ENCODE measurements around the gene CXCR1.
"Not testable (repeated sequence)": the region's sequence is repeated elsewhere in the genome, so short reads cannot be mapped to it uniquely, and the experiment has no call there.

Gene CXCR1

GRCh38 chr2:218161644-218162043 lies 5.1 kb downstream of the CXCR1 start:
- DNase-seq (ENCODE audit: low read depth), result no peak

- no peak for DNase-seq (ENCODE audit: low read depth)
Observed at GRCh38 chr2:218155953-218156479, 10.7 kb downstream of the CXCR1 start.

GRCh38 chr2:218152777-218153176 lies 14.0 kb downstream of the CXCR1 start:
- DNase-seq (ENCODE audit: low read depth), result no peak

- no peak for DNase-seq (ENCODE audit: low read depth)
Observed at GRCh38 chr2:218152172-218152571, 14.6 kb downstream of the CXCR1 start.

DNA sequence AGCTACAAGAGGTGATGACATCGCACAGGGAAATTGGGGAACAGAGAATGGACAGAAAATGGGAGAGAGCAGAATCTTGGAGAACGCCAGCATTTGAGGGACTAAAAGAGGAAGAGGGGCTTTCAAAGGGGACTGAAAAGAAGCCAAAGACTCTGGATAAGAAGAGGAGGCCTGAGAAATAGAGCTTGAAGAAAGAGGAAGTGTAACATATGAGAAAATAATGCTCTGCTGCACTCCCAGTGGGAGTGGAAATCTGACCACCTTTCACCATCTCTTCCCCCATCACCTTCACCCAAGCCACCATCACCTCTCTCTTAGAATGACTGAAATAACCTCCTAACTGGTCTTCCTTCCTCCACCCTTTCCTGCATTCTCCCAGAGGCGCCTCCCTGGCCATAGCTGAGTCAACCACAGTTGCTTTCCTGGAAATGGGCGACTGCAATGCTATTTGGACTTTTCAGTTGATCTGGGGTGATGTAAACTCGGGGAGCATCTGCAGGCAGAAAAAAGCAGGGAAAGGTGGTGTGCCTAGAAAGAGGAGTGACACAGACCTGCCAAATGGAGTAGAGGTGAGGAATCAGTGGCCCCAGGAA lies 16.8 kb downstream of the CXCR1 start:
- DNase-seq (ENCODE audit: low read depth), result no peak

DNA sequence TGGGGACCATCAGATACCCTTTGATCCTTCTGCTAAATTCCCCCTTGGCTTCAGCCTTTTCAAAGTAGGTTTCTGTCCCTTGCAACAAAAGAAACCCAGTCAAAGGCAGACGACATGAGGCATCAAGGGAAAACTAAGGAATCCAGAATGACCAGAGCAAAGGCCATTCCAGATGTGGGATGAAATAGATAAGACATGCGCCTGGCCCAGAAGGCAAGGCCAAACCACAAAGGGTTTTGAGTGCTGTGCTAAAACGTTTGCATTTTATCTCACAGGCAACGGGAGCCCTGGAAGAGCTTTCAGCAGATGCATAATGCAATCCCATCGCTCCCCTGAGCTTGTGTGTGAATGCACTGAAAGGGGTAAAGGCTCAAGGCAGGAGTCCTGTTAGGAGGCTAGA lies 17.7 kb downstream of the CXCR1 start:
- no peak for DNase-seq (ENCODE audit: low read depth)

GRCh38 chr2:218146056-218146455 lies 20.7 kb downstream of the CXCR1 start:
- no peak for DNase-seq (ENCODE audit: low read depth)

- no peak for DNase-seq (ENCODE audit: low read depth)
Observed at GRCh38 chr2:218145124-218145523, 21.6 kb downstream of the CXCR1 start.

GRCh38 chr2:218138047-218138446 lies 28.7 kb downstream of the CXCR1 start:
- DNase-seq (ENCODE audit: low read depth), result no peak

DNA sequence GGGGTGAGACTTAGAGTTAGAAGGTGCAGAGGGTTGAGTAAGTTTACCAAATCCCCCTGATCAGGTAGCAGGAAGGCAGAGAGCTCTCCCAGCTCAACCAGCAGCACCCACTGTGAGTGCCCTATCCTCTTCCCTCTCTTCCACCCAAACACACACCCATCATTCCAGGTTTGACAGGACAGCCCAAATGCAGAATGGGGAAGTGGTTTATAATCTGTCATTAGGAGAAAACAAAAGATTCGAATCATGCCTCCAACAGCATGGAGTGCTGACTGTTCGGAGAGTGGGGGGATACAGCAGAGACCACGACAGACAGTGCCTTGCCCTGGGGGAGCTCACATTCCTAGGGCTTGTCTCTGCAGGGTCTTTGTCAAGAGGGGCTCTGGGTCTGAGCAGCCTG lies 29.2 kb downstream of the CXCR1 start:
- no peak for DNase-seq (ENCODE audit: low read depth)

GRCh38 chr2:218130822-218131221 lies 35.9 kb downstream of the CXCR1 start:
- DNase-seq (ENCODE audit: low read depth), result no peak

DNA sequence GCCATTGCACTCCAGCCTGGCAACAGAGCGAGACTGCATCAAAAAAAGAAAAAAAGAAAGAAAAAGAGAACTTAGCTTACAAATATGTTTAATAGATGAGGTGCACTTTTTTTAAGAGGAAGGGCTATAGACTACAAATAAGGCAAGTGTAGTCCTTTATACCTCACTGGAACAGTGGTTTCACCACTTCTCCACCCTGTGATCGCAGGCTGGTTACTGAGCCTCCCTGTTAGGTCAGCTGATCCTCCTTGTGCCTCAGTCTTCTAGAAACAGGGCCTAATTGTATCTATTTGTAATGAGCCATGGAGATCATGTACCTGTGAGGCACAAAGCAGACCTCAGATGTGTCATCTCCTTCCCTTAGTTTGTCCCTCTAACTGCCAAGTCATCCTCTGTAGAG lies 36.4 kb downstream of the CXCR1 start:
- DNase-seq (ENCODE audit: low read depth), result no peak

DNA sequence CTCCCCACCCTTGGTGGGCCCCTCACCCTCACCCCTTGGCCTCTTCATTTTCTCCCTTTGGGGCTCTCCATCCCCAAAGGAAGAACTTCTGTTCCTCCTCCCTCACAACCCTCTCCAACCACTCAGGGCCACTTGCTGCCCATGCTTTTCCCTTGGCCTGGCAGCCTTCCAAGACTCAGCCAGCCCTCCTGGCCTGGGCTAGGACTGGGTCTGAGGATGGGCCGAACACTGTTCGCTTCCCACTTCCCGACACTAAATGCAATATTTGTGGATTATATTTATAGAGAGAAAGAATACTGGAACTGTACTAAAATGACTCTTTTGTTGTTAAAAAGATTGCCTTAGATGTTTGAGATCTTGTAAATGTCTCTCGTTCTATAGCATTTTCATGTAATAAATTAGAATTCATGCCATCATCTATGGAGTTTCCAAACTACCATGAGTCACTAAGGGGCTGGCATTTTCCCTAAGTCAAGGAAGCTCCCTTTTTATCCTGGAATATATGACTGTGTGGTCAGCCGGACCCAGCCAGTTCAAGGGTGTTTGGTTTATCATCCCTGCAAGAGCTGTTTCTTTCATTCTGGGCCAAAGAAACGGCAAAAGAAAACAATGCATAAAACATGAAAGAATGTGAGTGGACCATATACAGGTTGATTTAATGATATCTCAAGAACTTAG lies 37.2 kb downstream of the CXCR1 start:
- no peak for DNase-seq (ENCODE audit: low read depth)

- DNase-seq (ENCODE audit: low read depth), result no peak
Observed at GRCh38 chr2:218128781-218129457, 37.8 kb downstream of the CXCR1 start.

GRCh38 chr2:218127929-218128455 lies 38.8 kb downstream of the CXCR1 start:
- no peak for DNase-seq (ENCODE audit: low read depth)

- no peak for DNase-seq (ENCODE audit: low read depth)
Observed at GRCh38 chr2:218125626-218126080, 41.1 kb downstream of the CXCR1 start, which contains the start of gene CXCR2. Gene CXCR2 (plus strand): TSS chr2:218126028. CDS start chr2:218134802, 8,774 bp downstream.

- no peak for DNase-seq (ENCODE audit: low read depth)
Observed at GRCh38 chr2:218125095-218125494, 41.7 kb downstream of the CXCR1 start.

- no peak for DNase-seq (ENCODE audit: low read depth)
Observed at GRCh38 chr2:218123986-218124385, 42.8 kb downstream of the CXCR1 start.

- DNase-seq (ENCODE audit: low read depth), result not testable (repeated sequence)
Observed at GRCh38 chr2:218122286-218122685, 44.5 kb downstream of the CXCR1 start.

- DNase-seq (ENCODE audit: low read depth), result not testable (repeated sequence)
Observed at GRCh38 chr2:218121789-218122188, 45.0 kb downstream of the CXCR1 start.

Data from HS-5 (cell line).